ENCODE results near the gene RPL27A.

DNA sequence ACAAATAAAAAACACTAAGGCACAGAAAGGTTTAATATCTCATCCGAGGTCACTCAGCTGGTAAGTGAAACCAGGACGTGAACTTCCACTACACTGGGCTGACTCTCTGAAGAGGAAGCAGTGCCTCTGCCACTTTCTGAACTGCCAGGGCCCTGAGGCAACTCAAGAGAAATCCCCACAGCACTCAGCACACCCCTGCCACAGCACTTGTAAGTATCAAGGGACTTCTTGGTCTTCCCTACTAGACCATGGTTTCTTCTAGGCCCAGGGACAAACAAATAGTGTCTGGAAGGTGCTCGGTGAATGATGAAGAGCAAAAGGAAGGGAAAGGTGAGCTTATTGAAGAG is 49.7 kb downstream of the RPL27A start:
- TF ChIP-seq EZH2 (IDR thresholded peaks at IDR 0.05; ENCODE audit: borderline replicate concordance, low read depth, low read length, poor library complexity, severe bottlenecking), result no peak
- TF ChIP-seq, protein P1, sequence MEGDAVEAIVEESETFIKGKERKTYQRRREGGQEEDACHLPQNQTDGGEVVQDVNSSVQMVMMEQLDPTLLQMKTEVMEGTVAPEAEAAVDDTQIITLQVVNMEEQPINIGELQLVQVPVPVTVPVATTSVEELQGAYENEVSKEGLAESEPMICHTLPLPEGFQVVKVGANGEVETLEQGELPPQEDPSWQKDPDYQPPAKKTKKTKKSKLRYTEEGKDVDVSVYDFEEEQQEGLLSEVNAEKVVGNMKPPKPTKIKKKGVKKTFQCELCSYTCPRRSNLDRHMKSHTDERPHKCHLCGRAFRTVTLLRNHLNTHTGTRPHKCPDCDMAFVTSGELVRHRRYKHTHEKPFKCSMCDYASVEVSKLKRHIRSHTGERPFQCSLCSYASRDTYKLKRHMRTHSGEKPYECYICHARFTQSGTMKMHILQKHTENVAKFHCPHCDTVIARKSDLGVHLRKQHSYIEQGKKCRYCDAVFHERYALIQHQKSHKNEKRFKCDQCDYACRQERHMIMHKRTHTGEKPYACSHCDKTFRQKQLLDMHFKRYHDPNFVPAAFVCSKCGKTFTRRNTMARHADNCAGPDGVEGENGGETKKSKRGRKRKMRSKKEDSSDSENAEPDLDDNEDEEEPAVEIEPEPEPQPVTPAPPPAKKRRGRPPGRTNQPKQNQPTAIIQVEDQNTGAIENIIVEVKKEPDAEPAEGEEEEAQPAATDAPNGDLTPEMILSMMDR (conservative IDR thresholded peaks at IDR 0.05; ENCODE audit: low read depth, low read length), result no peak
